Cardiac muscle cell (in vitro differentiated cells and primary cell): ENCODE data around the gene LRP2BP. TPM values are rescaled to one million over a fixed set of nuclear protein-coding genes. Genes with fewer than 3 reads are reported as not detected.
"Not testable (repeated sequence)": the region's sequence is repeated elsewhere in the genome, so short reads cannot be mapped to it uniquely, and the experiment has no call there.

Source experiments
- DNase-seq, 2 donors: peaks; one replicate each; pipeline versions ENCODE4 v3.0.0 to v3.0.0-alpha.2; 2010 to 2017; ENCODE audit warnings: low read depth in 1 of 2, low spot score in 1 of 2
- H3K27ac ChIP-seq: fragments of 200-600 bp; sonication (generic); 2 replicates; pipeline ENCODE4 v1.5.1; 2016
- H3K27me3 ChIP-seq: fragments of 200-600 bp; sonication (generic); 2 replicates; pipeline ENCODE4 v1.6.0; 2016; ENCODE audit warnings: control low read depth
- H3K36me3 ChIP-seq: fragments of 200-600 bp; sonication (generic); 2 replicates; pipeline ENCODE4 v1.5.1; 2016; ENCODE audit warnings: control low read depth
- H3K4me1 ChIP-seq: fragments of 200-600 bp; sonication (generic); 2 replicates; pipeline ENCODE4 v1.8.1; 2017; ENCODE audit warnings: low read depth, mild to moderate bottlenecking, mixed run types
- H3K4me3 ChIP-seq: fragments of 200-600 bp; sonication (generic); 2 replicates; pipeline ENCODE4 v1.5.1; 2016; ENCODE audit warnings: mild to moderate bottlenecking
- H3K9me3 ChIP-seq: fragments of 200-600 bp; sonication (generic); 2 replicates; pipeline ENCODE4 v1.5.1; 2017; ENCODE audit warnings: low read depth, mild to moderate bottlenecking, control low read depth
- polyA plus RNA-seq: library from polyadenylated mRNA; unstranded; fragments of >200 nt; fragmentation: Nextera tagmentation; extraction: Ambion mirVana; gene quantifications from 2 replicates; pipeline ENCODE4 v1.2.1, GENCODE V29; 2016
- total RNA-seq: library from RNA; depleted of rRNA; stranded (reverse); fragments of >200 nt; gene quantifications from 2 replicates; pipeline ENCODE4 v1.2.3, GENCODE V29; 2016
- TF ChIP-seq, protein P1 (sequence below): IDR thresholded peaks from 2 replicates; pipeline ENCODE4 v1.5.1; 2012; ENCODE audit warnings: low read depth, mild to moderate bottlenecking, low read length

Gene LRP2BP
- total and polyA plus RNA-seq, 2 experiments from 2014 or later = 0.63 to 1.0 TPM

DNA sequence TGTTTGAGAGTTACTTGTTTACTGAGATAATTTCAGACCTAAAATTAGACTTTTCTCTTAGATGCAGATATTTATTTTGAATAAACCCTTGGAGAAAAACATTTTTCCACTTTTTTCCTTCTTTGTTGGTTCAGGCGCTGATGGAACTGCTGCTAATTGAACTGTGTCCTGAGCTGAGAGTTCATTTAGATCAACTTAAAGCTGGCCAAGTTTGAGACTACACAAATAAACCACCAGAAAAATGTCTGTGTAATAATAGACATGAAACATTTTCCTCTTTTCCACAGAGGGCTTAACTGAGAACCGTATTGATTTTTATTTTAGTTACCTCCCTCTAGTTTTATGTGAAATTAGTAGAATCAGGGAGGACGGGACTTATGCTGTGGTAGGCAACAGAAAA, 32.5 kb downstream of the LRP2BP start:
- TF ChIP-seq, protein P1, sequence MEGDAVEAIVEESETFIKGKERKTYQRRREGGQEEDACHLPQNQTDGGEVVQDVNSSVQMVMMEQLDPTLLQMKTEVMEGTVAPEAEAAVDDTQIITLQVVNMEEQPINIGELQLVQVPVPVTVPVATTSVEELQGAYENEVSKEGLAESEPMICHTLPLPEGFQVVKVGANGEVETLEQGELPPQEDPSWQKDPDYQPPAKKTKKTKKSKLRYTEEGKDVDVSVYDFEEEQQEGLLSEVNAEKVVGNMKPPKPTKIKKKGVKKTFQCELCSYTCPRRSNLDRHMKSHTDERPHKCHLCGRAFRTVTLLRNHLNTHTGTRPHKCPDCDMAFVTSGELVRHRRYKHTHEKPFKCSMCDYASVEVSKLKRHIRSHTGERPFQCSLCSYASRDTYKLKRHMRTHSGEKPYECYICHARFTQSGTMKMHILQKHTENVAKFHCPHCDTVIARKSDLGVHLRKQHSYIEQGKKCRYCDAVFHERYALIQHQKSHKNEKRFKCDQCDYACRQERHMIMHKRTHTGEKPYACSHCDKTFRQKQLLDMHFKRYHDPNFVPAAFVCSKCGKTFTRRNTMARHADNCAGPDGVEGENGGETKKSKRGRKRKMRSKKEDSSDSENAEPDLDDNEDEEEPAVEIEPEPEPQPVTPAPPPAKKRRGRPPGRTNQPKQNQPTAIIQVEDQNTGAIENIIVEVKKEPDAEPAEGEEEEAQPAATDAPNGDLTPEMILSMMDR = no peak
- Histone ChIP-seq H3K4me3 (no peak overlapping the region), H3K4me1 (no peaks in the 10 kb centered on the region), H3K27me3 (no peaks in the 10 kb centered on the region), H3K36me3 (peaks cover 4% of the 10 kb centered on the region), H3K27ac (no peak overlapping the region), H3K9me3 (no peaks in the 10 kb centered on the region)
- DNase-seq = no peak

DNA sequence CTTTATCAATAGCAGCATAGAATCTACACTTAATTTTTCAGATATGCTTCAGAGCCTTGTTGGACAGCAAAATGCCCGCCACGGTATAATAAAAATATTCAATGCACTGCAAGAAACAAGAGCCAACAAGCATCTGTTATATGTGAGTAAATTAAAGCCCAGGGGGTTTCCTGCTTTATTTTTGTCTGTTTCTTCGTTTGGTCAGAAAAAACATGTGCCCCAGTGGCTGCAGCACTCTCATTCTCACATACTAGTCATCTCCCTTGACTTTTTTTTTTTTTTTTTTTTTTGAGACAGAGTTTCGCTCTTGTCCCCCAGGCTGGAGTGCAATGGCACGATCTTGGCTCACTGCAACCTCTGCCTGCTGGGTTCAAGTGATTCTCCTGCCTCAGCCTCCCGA, 33.2 kb downstream of the LRP2BP start:
- not testable (repeated sequence) for H3K9me3 ChIP-seq, DNase-seq, H3K27ac ChIP-seq, H3K36me3 ChIP-seq, H3K27me3 ChIP-seq, H3K4me3 ChIP-seq, H3K4me1 ChIP-seq

DNA sequence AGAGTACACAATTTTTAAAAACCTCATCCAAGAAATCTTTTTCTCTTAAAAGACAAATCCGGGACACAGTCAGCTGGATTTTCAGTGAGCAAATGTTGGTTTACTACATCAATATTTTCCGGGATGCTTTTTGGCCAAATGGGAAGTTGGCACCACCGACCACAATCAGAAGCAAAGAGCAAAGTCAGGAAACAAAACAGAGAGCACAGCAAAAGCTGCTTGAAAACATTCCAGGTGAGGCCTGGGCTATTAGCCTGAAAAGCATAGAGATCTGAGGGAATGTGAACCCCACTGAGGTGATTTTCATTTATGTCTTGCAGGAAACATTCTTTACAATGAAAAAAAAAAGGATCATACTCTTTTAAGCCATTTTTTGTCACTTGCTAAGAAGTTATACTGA, 33.9 kb downstream of the LRP2BP start:
- TF ChIP-seq, protein P1 = no peak
- H3K27me3 ChIP-seq = no peaks in the 10 kb centered on the region
- H3K4me1 ChIP-seq = peaks cover 8% of the 10 kb centered on the region
- no peaks in the 10 kb centered on the region for H3K9me3 ChIP-seq
- peaks cover 4% of the 10 kb centered on the region for H3K36me3 ChIP-seq
- DNase-seq = no peak
- no peak overlapping the region for H3K4me3 ChIP-seq
- no peak overlapping the region for H3K27ac ChIP-seq

DNA sequence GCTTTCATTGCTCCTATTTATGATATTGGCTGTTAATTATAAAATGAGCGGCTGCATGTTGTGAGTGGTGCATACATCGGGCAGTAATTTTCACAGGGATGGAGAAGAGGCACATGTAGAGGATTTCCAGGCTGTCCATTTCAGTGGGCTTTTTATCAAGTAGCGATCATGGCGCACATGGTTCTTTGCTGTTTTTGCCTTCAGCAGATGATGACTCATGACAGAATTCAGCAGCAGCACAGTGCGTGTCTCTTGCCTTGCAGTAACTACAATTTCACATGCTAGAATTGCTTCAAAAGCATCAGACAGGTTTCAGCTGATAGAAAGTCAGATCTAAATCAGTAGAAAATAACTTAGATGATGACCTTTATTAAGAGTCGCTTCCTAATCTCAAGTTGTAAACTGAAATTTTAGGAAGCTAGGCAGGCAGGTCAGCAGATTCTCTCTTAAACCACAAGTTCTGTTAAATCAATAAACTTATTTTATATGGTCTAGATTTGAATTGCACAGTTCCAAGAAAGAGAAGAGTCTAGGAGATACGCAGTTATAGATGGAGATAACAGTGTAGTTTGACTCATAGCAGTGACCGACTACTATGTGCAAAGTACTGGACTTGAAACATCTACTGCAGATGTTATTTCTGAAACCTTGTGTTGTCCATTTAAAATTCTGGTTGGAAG, 35.8 kb downstream of the LRP2BP start:
- Histone ChIP-seq H3K27me3 (no peaks in the 10 kb centered on the region), H3K9me3 (no peaks in the 10 kb centered on the region), H3K4me3 (no peak overlapping the region), H3K27ac (no peak overlapping the region), H3K4me1 (peaks cover 8% of the 10 kb centered on the region), H3K36me3 (peaks cover 4% of the 10 kb centered on the region)
- peak in 1 of 2 donors; percentile 34 for DNase-seq
- TF ChIP-seq, protein P1 = no peak

DNA sequence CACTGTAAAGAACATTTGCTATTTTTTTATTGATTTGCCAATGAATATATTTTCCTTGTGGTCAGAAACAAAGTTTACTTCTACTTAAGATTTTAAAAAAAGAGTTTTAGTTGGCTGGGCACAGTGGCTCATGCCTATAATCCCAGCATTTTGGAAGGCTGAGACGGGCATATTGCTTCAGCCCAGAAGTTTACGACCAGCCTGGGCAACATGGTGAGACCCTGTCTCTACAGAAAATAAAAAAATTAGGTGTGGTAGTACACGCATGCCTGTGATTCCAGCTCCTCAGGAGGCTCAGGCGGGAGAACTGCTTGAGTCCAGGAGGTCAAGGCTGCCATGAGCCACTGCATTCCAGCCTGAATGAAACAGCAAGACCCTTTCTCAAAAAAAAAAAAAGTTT, 36.8 kb downstream of the LRP2BP start:
- H3K4me1 ChIP-seq = peaks cover 8% of the 10 kb centered on the region
- no peak for DNase-seq
- H3K36me3 ChIP-seq = peaks cover 4% of the 10 kb centered on the region
- H3K27ac ChIP-seq = no peak overlapping the region
- TF ChIP-seq, protein P1 = no peak
- H3K9me3 ChIP-seq = no peaks in the 10 kb centered on the region
- H3K27me3 ChIP-seq = no peaks in the 10 kb centered on the region
- H3K4me3 ChIP-seq = no peak overlapping the region

DNA sequence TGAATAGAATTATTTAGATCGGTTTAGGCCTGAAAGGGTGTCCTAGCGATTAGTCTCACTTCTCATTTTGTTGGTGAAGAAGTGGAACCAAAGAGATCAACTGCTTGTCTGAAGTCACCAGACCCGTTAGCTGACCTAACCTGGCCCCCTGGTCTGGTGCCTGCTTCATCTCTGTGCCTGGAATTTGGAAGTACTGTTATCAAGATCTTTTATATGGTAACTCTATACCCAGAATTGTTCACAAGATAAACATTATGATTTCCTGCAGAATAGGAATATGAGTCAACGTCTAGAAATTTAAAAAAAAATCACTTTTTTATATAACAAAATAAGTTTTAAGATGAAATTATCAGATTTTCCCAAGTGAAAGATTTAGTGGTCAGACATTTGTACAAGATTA, 37.2 kb downstream of the LRP2BP start:
- Histone ChIP-seq H3K4me3 (no peak overlapping the region), H3K27me3 (no peaks in the 10 kb centered on the region), H3K36me3 (peaks cover 4% of the 10 kb centered on the region), H3K4me1 (peaks cover 8% of the 10 kb centered on the region), H3K27ac (no peak overlapping the region), H3K9me3 (no peaks in the 10 kb centered on the region)
- no peak for DNase-seq
- TF ChIP-seq, protein P1 = no peak
